Type B pancreatic cell (in vitro differentiated cells): ENCODE measurements around the gene MAP7. TPM values are rescaled to one million over a fixed set of nuclear protein-coding genes. Genes with fewer than 3 reads are reported as not detected.

Source experiments
- DNase-seq: peaks from one replicate; pipeline ENCODE4 v3.0.0; 2021; ENCODE audit warnings: mixed read lengths; ENCODE audit not compliant: unreplicated experiment; ENCODE audit errors: extremely low spot score
- H3K27ac Mint-ChIP-seq: 2 replicates; pipeline ENCODE4 v1.8.0; 2021; ENCODE audit warnings: mild to moderate bottlenecking, mixed read lengths
- H3K27me3 Mint-ChIP-seq: 2 replicates; pipeline ENCODE4 v1.8.0; 2021; ENCODE audit warnings: mixed read lengths
- H3K36me3 Mint-ChIP-seq: 2 replicates; pipeline ENCODE4 v1.8.0; 2021; ENCODE audit warnings: mixed read lengths
- H3K4me1 Mint-ChIP-seq: one replicate; pipeline ENCODE4 v1.8.0; 2021; ENCODE audit warnings: mixed read lengths; ENCODE audit not compliant: unreplicated experiment
- H3K4me3 Mint-ChIP-seq: 2 replicates; pipeline ENCODE4 v1.8.0; 2021; ENCODE audit warnings: mild to moderate bottlenecking, mixed read lengths
- H3K9me3 Mint-ChIP-seq: 2 replicates; pipeline ENCODE4 v1.8.0; 2021; ENCODE audit warnings: mixed read lengths
- CTCF ChIP-seq: fragments of 200-600 bp; sonication (generic); conservative IDR thresholded peaks from 2 replicates; pipeline ENCODE4 v1.5.0; 2021; ENCODE audit warnings: antibody characterized with exemption, mild to moderate bottlenecking
- total RNA-seq: library from RNA; stranded (reverse); gene quantifications from 2 replicates; pipeline ENCODE4 v1.2.1, GENCODE V29; 2021; ENCODE audit warnings: low replicate concordance

MAP7 gene
- total RNA-seq, 1 donor from 2014 or later = 17.8 TPM

GRCh38 chr6:136469154-136469553, 81.1 kb downstream of the MAP7 start:
- DNase-seq = no peak
- H3K4me3 Mint-ChIP-seq = no peak overlapping the region
- no peaks in the 10 kb centered on the region for H3K9me3 Mint-ChIP-seq
- no peak for TF ChIP-seq CTCF
- H3K27me3 Mint-ChIP-seq = no peaks in the 10 kb centered on the region
- no peak overlapping the region for H3K27ac Mint-ChIP-seq
- H3K4me1 Mint-ChIP-seq = peaks cover 7% of the 10 kb centered on the region
- no peaks in the 10 kb centered on the region for H3K36me3 Mint-ChIP-seq

DNA sequence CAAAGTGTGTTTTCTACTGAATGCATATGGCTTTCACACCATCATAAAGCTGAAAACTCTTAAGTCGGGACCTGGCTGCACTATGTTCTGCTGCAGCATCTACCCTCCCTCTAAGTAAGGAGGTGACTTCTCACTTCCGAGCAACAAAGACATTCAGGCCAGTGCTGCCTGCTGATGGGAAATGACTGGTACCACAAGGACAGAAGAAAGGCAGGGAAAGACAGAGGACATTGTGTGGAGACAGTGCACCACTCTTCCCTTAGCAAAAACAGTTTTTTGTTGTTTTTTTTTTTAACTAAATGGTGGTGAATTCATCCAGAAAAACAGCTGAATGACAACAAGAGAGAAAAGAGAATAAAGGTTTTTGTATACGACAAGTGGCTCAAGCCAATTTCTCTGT, 81.5 kb downstream of the MAP7 start:
- H3K4me3 Mint-ChIP-seq = no peak overlapping the region
- no peaks in the 10 kb centered on the region for H3K9me3 Mint-ChIP-seq
- no peak overlapping the region for H3K27ac Mint-ChIP-seq
- TF ChIP-seq CTCF = no peak
- peaks cover 7% of the 10 kb centered on the region for H3K4me1 Mint-ChIP-seq
- no peak for DNase-seq
- H3K36me3 Mint-ChIP-seq = no peaks in the 10 kb centered on the region
- no peaks in the 10 kb centered on the region for H3K27me3 Mint-ChIP-seq

- no peak for DNase-seq
- Mint-ChIP-seq H3K9me3 (no peaks in the 10 kb centered on the region), H3K36me3 (no peaks in the 10 kb centered on the region), H3K4me3 (no peak overlapping the region), H3K4me1 (peaks cover 7% of the 10 kb centered on the region), H3K27ac (no peak overlapping the region), H3K27me3 (no peaks in the 10 kb centered on the region)
- TF ChIP-seq CTCF = no peak
Measured at GRCh38 chr6:136467186-136467585, 83.0 kb downstream of the MAP7 start.

DNA sequence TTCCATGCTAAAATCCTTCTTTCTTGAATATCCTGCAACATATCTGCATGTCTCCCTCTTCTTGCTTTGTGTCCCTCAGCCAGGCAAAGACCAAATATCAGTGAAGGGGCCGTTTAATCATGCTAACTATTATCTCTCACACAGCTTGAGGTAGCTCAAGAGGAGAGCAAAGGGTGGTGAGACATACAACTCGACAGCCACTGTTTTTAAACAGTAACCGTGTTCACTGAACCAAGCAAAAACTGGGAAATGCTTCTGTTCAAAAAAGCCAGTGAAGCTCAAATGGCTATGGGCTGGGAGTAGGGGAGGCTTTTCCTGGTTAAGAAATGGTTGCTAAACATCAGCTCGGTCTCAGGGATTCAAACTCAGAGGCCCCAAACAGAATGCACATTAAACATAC, 83.4 kb downstream of the MAP7 start:
- H3K36me3 Mint-ChIP-seq = no peaks in the 10 kb centered on the region
- H3K27me3 Mint-ChIP-seq = no peaks in the 10 kb centered on the region
- H3K4me3 Mint-ChIP-seq = no peak overlapping the region
- no peak for DNase-seq
- peaks cover 7% of the 10 kb centered on the region for H3K4me1 Mint-ChIP-seq
- no peak overlapping the region for H3K27ac Mint-ChIP-seq
- no peaks in the 10 kb centered on the region for H3K9me3 Mint-ChIP-seq
- TF ChIP-seq CTCF = no peak

GRCh38 chr6:136465766-136466303, 84.4 kb downstream of the MAP7 start:
- H3K36me3 Mint-ChIP-seq = no peaks in the 10 kb centered on the region
- no peak for TF ChIP-seq CTCF
- H3K27ac Mint-ChIP-seq = no peak overlapping the region
- H3K4me1 Mint-ChIP-seq = peaks cover 7% of the 10 kb centered on the region
- H3K9me3 Mint-ChIP-seq = no peaks in the 10 kb centered on the region
- DNase-seq = no peak
- H3K4me3 Mint-ChIP-seq = no peak overlapping the region
- H3K27me3 Mint-ChIP-seq = no peaks in the 10 kb centered on the region

DNA sequence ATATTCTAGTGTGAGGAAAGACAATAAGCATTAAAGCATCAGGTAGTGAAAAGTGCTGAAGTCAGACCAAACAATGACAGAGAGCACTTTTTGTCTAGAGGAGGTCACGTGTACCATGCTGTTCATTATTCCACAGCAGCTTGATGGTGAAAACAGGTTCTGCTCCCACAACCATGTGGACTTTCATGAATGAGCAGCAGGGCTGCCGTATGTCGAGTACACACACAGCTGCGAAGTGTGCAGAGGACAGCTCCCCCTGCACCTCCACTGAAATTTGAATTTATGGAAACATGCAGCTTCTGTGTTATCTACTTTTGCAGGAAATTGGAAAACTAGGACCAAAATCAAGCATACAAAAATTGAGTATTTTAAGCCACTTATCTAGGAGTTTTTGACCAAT, 85.3 kb downstream of the MAP7 start:
- Mint-ChIP-seq H3K4me1 (peaks cover 7% of the 10 kb centered on the region), H3K4me3 (no peak overlapping the region), H3K27me3 (no peaks in the 10 kb centered on the region), H3K36me3 (no peaks in the 10 kb centered on the region), H3K9me3 (no peaks in the 10 kb centered on the region), H3K27ac (no peak overlapping the region)
- TF ChIP-seq CTCF = no peak
- DNase-seq = no peak
